Colonic mucosa (tissue), 4 donors: ENCODE measurements around the gene OR2T5. TPM values are rescaled to one million over a fixed set of nuclear protein-coding genes. Genes with fewer than 3 reads are reported as not detected.
"Not testable (repeated sequence)": the region's sequence is repeated elsewhere in the genome, so short reads cannot be mapped to it uniquely, and the experiment has no call there.

Experiments used
- DNase-seq: peaks from one replicate; pipeline ENCODE4 v3.0.0-alpha.2; 2020
- H3K27ac ChIP-seq: fragments of 200-600 bp; one replicate; pipeline ENCODE4 v1.8.0; 2021
- H3K27me3 ChIP-seq: fragments of 200-600 bp; one replicate; pipeline ENCODE4 v1.8.0; 2021
- H3K36me3 ChIP-seq: fragments of 200-600 bp; one replicate; pipeline ENCODE4 v1.8.0; 2021
- H3K4me1 ChIP-seq: fragments of 200-600 bp; one replicate; pipeline ENCODE4 v1.8.0; 2021; ENCODE audit warnings: mild to moderate bottlenecking
- H3K4me3 ChIP-seq: fragments of 200-600 bp; one replicate; pipeline ENCODE4 v1.8.0; 2021
- H3K9ac ChIP-seq, 2 donors: one replicate each; pipeline ENCODE4 v1.7.0; 2013; ENCODE audit warnings: control low read depth in 2 of 2, low read depth in 2 of 2, low read length in 2 of 2
- H3K9me3 ChIP-seq: fragments of 200-600 bp; one replicate; pipeline ENCODE4 v1.8.0; 2021
- intact Hi-C: fragments of 100-400 bp; cut with DNase I; formaldehyde crosslinking; loops from one replicate; pipeline ENCODE4 v1.14.1; 2022
- total RNA-seq, 2 donors: library from RNA; stranded (reverse); fragmentation: NEBNext Ultra II Directional in 1 of 2; extraction: Animal tissue kit (Norgen Biotek cat#: 25700) in 1 of 2; gene quantifications; one replicate each; pipeline ENCODE4 v1.2.1, GENCODE V29; 2021
- TF ChIP-seq, protein P1 (sequence below): fragments of 200-600 bp; IDR thresholded peaks from one replicate; pipeline ENCODE4 v1.8.0; 2022; ENCODE audit warnings: antibody characterized with exemption, mild to moderate bottlenecking
- donor health status: healthy.
- donor health status: DM: no; HTN: no; CAD: no.
- donor health status: DM: no; HTN: no; CAD: no.

The OR2T5 gene
- total RNA-seq, 2 donors from 2014 or later: not detected

DNA sequence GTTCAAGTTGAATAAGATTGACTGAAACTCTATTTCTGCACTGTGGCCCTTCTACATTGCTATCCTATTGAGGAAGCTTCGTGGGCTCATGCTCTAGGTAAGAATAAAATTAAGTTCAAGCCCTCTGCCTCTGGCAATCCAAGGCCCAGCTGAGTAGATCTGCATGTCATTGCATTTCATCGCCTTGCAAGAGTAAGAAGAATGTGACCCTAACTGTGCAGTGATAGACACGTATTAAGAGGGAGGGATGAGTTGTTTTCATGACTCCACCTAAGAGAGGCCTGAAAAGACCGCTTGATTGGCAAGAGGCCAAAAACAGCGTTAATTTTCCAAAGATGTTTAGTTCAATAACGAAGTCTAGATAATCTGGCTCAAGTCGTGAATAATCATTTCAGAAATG lies 29.3 kb upstream of the OR2T5 start:
- H3K9me3 ChIP-seq, H3K36me3 ChIP-seq, H3K27me3 ChIP-seq, H3K27ac ChIP-seq, H3K4me3 ChIP-seq, H3K4me1 ChIP-seq, DNase-seq, H3K9ac ChIP-seq, intact Hi-C loops: not testable (repeated sequence)

DNA sequence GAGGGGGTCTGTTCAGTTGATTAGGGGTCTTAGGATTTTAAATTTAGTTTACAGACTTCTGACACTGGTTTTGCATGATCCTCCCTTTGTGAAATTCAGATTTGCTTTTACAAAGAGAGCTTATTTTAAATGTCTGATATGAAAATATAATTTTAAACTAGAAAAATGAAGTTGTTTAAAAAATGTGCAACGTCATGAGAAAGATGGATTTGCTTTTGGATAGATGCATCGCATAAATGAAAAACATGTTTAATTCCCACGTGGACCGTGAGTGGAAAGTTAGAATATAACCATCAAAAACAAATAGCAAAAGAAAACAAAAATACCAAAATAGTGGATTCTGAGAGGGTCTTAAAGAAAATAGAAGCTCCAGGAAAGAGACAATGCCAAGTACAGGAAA lies 17.2 kb upstream of the OR2T5 start:
- Histone ChIP-seq H3K9ac (no peak overlapping the region), H3K36me3 (no peaks in the 10 kb centered on the region), H3K27me3 (no peaks in the 10 kb centered on the region), H3K9me3 (no peaks in the 10 kb centered on the region), H3K27ac (no peak overlapping the region), H3K4me3 (no peak overlapping the region), H3K4me1 (no peaks in the 10 kb centered on the region)
- intact Hi-C loops: no loop called here
- no peak for DNase-seq
- TF ChIP-seq, protein P1, sequence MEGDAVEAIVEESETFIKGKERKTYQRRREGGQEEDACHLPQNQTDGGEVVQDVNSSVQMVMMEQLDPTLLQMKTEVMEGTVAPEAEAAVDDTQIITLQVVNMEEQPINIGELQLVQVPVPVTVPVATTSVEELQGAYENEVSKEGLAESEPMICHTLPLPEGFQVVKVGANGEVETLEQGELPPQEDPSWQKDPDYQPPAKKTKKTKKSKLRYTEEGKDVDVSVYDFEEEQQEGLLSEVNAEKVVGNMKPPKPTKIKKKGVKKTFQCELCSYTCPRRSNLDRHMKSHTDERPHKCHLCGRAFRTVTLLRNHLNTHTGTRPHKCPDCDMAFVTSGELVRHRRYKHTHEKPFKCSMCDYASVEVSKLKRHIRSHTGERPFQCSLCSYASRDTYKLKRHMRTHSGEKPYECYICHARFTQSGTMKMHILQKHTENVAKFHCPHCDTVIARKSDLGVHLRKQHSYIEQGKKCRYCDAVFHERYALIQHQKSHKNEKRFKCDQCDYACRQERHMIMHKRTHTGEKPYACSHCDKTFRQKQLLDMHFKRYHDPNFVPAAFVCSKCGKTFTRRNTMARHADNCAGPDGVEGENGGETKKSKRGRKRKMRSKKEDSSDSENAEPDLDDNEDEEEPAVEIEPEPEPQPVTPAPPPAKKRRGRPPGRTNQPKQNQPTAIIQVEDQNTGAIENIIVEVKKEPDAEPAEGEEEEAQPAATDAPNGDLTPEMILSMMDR: no peak

DNA sequence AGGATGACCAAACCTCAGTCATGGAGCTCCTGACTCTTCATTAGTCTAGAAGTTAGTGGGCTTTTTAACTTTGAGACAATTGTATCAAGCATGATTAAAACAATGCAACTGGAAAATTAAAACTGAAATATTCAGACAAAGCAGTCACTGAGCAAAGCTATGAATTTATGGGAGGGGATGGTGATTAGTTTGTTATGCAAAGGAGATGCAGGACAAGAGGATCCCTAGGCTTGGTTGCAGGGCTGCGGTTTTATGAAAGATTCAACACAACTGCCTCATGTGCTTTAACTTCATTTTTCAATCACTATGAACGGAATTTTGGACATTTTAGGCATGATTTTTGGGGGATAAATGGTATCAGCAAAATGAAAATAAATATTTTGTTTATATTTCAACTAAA lies 16.3 kb upstream of the OR2T5 start:
- DNase-seq, H3K9ac ChIP-seq, H3K27ac ChIP-seq, H3K36me3 ChIP-seq, H3K27me3 ChIP-seq, H3K4me1 ChIP-seq, H3K9me3 ChIP-seq, intact Hi-C loops, H3K4me3 ChIP-seq: not testable (repeated sequence)

DNA sequence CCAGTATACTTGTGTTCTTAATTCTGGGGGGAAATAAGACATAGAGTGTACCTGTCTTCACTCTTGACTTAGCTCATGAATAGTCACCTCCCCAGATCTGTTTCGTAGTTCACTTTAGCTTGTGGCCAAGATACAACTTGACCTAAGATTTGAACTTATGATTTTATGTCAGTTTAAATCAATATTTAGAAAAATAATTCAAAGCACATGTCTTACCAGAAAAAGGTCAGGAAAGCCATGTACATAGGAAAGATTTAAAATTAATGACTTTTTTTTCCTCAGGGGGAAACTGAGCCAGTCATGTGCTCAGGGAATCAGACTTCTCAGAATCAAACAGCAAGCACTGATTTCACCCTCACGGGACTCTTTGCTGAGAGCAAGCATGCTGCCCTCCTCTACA lies 15.3 kb upstream of the OR2T5 start, which contains the start of gene OR2T3:
Gene OR2T3 (plus strand): TSS at position 301 of the 400 bp plus-strand sequence. CDS start 0 bp downstream, at position 301.
- DNase-seq, H3K4me1 ChIP-seq, H3K36me3 ChIP-seq, H3K27me3 ChIP-seq, H3K27ac ChIP-seq, H3K4me3 ChIP-seq, H3K9me3 ChIP-seq, H3K9ac ChIP-seq, intact Hi-C loops: not testable (repeated sequence)

DNA sequence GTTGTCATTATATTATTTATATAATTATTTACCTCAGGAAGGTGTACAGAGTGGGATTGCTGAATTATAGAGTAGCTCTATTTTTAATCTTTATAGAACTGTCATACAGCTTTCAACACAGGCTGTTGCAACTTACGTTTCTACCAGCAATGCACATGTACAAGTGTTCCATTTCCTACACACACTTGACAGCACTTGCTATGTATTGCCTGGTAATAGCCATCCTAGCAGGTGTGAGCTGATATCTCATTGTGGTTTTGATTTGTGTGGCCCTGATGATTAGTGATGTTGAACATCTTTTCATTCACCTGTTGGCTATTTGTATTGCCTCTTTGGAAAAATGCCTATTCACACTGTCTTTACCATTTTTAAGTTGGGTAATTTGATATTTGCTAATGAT lies 12.7 kb upstream of the OR2T5 start:
- H3K27me3 ChIP-seq, H3K27ac ChIP-seq, H3K4me3 ChIP-seq, H3K4me1 ChIP-seq, H3K9ac ChIP-seq, intact Hi-C loops, H3K36me3 ChIP-seq, DNase-seq, H3K9me3 ChIP-seq: not testable (repeated sequence)

DNA sequence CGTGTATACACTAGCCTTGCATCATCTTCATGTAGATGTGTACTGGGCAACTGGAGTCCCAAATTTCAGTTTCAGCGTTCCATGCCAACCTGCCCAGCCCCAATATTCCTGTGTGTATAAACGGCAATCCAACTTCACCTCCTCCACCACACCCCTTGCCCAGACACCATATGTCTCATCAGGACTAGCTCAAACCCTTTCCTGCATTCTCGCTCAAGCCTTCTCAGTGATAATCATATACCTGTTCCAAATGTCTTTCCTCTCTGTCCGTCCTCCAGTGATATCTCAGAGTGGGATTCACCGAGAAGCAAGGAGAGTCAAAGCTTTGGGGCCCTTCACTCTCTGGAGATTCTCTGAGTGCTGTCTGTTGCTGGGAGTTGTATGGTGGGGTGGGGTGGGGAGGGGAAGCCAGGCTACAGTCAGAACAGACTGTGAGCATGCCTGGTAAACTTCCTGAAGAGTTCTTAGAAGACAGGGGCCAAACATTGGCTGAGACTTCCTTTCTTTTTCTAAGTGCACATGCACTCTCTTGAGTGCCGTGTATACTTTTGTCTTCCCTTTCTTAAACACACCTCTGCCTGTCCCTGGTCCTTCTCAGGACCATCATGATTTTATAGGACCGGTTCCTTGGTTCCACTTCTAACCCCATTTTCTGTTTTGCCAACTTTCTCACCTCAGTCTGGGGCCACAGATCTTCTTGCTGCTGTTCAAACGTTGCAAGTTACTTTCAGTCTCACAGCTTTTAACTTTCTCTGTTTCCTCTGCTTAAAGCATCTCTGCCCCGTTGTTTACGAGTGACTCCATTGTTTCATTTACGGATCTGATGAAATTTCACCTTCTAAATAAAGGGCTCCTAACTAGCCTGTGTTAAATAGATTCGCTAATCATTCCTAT lies 6.5 kb upstream of the OR2T5 start:
- H3K9me3 ChIP-seq, H3K36me3 ChIP-seq, intact Hi-C loops, DNase-seq, H3K9ac ChIP-seq, H3K4me3 ChIP-seq, H3K27ac ChIP-seq, H3K4me1 ChIP-seq, H3K27me3 ChIP-seq: not testable (repeated sequence)

DNA sequence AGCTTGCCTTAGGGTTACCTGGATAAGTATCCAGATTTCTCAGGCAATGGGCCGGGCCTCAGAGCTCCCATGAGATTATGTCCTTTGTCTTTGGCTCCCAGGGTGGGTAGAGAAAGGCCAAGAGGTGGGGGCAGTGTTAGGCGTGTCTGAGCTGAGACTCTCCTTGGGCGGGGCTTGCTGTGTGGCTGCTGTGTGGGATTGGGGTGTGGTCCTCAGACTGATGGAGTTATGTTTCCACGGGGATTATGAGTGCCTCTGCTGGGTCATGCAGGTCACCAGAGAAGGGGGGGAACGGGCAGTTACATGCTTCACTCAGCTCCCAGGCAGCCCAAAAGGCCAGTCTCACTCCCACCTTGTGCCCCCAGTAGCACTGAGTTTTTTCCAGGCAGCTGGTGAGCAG lies 8.3 kb downstream of the OR2T5 start:
- H3K4me1 ChIP-seq, H3K9ac ChIP-seq, H3K9me3 ChIP-seq, intact Hi-C loops, H3K27ac ChIP-seq, H3K4me3 ChIP-seq, DNase-seq, H3K27me3 ChIP-seq, H3K36me3 ChIP-seq: not testable (repeated sequence)

DNA sequence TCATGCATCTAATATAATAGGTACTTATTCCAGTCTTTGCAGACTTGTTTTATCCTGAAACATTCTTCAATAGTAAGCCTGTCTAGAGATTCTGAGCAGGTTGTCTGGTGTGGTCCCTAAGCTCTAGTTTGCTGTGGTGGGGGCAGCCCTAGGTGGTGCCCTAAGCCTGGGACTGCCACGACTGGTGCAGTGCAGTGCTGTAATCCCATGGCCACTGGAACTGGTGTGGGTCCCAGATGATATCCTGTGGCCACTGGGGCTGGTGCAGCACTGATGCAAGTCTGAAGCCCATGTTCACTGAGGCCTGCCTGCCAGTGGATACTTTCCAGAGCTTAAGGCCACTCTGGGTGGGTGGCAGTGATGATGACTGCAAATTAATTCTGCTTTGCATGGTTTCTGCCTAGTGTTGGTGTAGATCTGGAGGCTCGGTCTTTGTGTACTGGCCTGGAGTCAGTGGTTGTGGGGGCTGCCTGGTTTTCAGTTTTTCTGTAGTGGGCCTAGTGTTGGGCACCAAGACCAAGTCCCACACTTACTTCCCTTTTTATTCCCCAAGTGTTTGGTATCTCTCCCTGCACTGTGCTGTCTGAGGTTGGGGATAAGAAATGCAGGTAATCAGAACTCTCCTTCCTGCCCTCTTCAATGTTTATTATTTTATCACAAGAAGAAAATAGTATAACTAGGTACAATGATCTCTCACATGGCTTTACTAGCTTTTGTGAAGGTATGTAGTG lies 12.1 kb downstream of the OR2T5 start:
- H3K9ac ChIP-seq, DNase-seq, H3K36me3 ChIP-seq, intact Hi-C loops, H3K9me3 ChIP-seq, H3K4me3 ChIP-seq, H3K27me3 ChIP-seq, H3K4me1 ChIP-seq, H3K27ac ChIP-seq: not testable (repeated sequence)

DNA sequence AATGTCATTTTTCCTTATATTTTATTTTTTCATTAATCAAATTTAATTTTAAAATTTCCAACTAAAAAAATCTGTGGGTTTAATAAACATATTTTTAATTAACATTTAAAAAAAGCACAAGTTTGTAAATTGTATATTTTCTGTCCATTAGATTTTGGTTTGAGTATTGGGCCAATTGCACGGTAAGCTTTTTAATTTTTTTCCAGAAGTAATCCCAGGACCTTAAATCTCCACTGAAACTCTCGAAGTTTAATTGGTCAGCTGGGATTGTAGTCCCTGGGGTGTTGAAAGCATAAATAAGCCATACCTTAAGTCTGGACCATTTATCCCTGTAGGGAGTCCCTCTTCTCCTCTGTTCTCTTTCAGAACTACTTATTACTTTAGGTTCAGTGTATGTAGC lies 19.4 kb downstream of the OR2T5 start, which contains the start of gene OR2G6:
Gene OR2G6 (plus strand): TSS at position 301 of the 400 bp plus-strand sequence. CDS start 13,574 bp downstream, outside the sequence.
- intact Hi-C loops, H3K4me1 ChIP-seq, DNase-seq, H3K27me3 ChIP-seq, H3K27ac ChIP-seq, H3K9me3 ChIP-seq, H3K9ac ChIP-seq, H3K4me3 ChIP-seq, H3K36me3 ChIP-seq: not testable (repeated sequence)

DNA sequence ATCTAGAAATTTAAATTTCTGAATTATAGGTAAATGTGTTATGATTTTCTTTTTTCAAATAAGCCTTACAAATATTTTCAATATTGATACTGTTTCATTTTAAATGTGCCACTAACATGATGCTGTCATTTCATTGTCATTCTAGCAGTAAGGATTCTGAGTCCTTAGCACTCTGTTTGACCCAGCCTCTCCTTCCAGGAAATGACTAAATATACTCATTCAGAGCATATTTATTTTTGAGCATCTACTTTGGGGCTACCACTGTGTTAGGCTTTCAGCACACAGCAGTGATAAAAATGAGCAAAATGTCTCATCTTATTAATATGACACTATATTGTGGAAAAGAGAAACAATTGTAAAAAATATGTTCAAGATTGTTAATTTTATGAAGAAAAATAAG lies 21.8 kb downstream of the OR2T5 start:
- intact Hi-C loops, H3K4me1 ChIP-seq, H3K4me3 ChIP-seq, H3K27me3 ChIP-seq, DNase-seq, H3K27ac ChIP-seq, H3K36me3 ChIP-seq, H3K9me3 ChIP-seq, H3K9ac ChIP-seq: not testable (repeated sequence)
